Measurements from ENCODE around the gene EXOC3L4. TPM values are rescaled to one million over a fixed set of nuclear protein-coding genes. Genes with fewer than 3 reads are reported as not detected.
A peak's percentile ranks its signal among the peaks of the same experiment; 100 is the strongest.

Gene EXOC3L4
- total and polyA plus RNA-seq, 8 donors, result 0.63 to 8.9 (median 1.3) TPM

GRCh38 chr14:103121121-103121845, 26.8 kb downstream of the EXOC3L4 start:
- 43 to 52% methylated on average over 18 of the region's 18 CpGs for WGBS, 2 donors
- H3K4me3 ChIP-seq, result peak overlapping the region in 1 of 4 donors; percentile 59
- H3K9me3 ChIP-seq, result no peaks in the 10 kb centered on the region
- ATAC-seq (peak in 3 of 4 donors; percentile 8 to 25 (median 19)), DNase-seq (peak in 2 of 6 donors; percentile 47 to 72), FAIRE-seq (no peak)
- peak overlapping the region; percentile 58 to 90 (median 76) for H3K27ac ChIP-seq
- H3K27me3 ChIP-seq, result no peaks in the 10 kb centered on the region
- intact Hi-C loops (cut with DNase I), result no loop called here
- no peak for TF ChIP-seq CTCF (IDR thresholded peaks at IDR 0.05)
- no peaks in the 10 kb centered on the region for H3K36me3 ChIP-seq
- peaks cover 0 to 23% (median 1%) of the 10 kb centered on the region in 3 donors for H3K4me1 ChIP-seq

- Histone ChIP-seq H3K9me3 (no peaks in the 10 kb centered on the region), H3K27me3 (no peaks in the 10 kb centered on the region), H3K4me3 (peak overlapping the region in 1 of 4 donors; percentile 59), H3K27ac (peak overlapping the region; percentile 65 to 90 (median 84)), H3K36me3 (no peaks in the 10 kb centered on the region), H3K4me1 (peaks cover 4 to 27% (median 7%) of the 10 kb centered on the region in 3 donors)
- DNase-seq, result peak; percentile 87 to 96 (median 88)
- ATAC-seq, result peak; percentile 50 to 64 (median 58)
- WGBS, 2 donors, result 20 to 21% methylated on average over 23 of the region's 23 CpGs
- no peak for FAIRE-seq
- TF ChIP-seq CTCF (IDR thresholded peaks at IDR 0.05), result no peak
- intact Hi-C loops (cut with DNase I), result no loop called here
Observed at GRCh38 chr14:103121846-103122584, 27.5 kb downstream of the EXOC3L4 start.

- intact Hi-C loops (cut with DNase I), result no loop called here
- DNase-seq, result peak in 2 of 6 donors; percentile 36 to 71
- Histone ChIP-seq H3K4me1 (peaks cover 4 to 30% (median 7%) of the 10 kb centered on the region in 3 donors), H3K4me3 (peak overlapping the region in 2 of 4 donors; percentile 37 to 59), H3K36me3 (no peaks in the 10 kb centered on the region), H3K27ac (peak overlapping the region; percentile 46 to 90 (median 84)), H3K27me3 (no peaks in the 10 kb centered on the region), H3K9me3 (no peaks in the 10 kb centered on the region)
- TF ChIP-seq CTCF (IDR thresholded peaks at IDR 0.05), result no peak
- peak in 3 of 4 donors; percentile 3 to 8 (median 4) for ATAC-seq
- WGBS, 2 donors, result 50 to 55% methylated on average over 15 of the region's 15 CpGs
- no peak for FAIRE-seq
Observed at GRCh38 chr14:103122585-103122946, 28.0 kb downstream of the EXOC3L4 start.

GRCh38 chr14:103122947-103123633, 28.6 kb downstream of the EXOC3L4 start, which contains the start of gene TNFAIP2:
Gene TNFAIP2 (plus strand): TSS chr14:103123461. CDS start chr14:103126458, 2,997 bp downstream.
- 9 to 12% methylated on average over 28 to 74 of the region's 74 CpGs for WGBS, 2 donors
- no peak for TF ChIP-seq CTCF (IDR thresholded peaks at IDR 0.05)
- H3K27me3 ChIP-seq, result no peaks in the 10 kb centered on the region
- H3K36me3 ChIP-seq, result no peaks in the 10 kb centered on the region
- peaks cover 4 to 32% (median 7%) of the 10 kb centered on the region in 3 donors for H3K4me1 ChIP-seq
- H3K27ac ChIP-seq, result peak within 1 kb of the TSS; percentile 46 to 90 (median 84)
- H3K4me3 ChIP-seq, result peak within 1 kb of the TSS; percentile 16 to 59 (median 30)
- ATAC-seq (peak in 3 of 4 donors; percentile 11 to 22 (median 17)), DNase-seq (peak in 3 of 6 donors; percentile 40 to 76 (median 49)), FAIRE-seq (no peak)
- no peaks in the 10 kb centered on the region for H3K9me3 ChIP-seq
- intact Hi-C loops (cut with DNase I), result no loop called here

Measured in pancreas (tissue), 10 donors.